ENCODE data around the gene TTC23. TPM values are rescaled to one million over a fixed set of nuclear protein-coding genes. Genes with fewer than 3 reads are reported as not detected.
"Not testable (repeated sequence)": the region's sequence is repeated elsewhere in the genome, so short reads cannot be mapped to it uniquely, and the experiment has no call there.

Gene TTC23
- total RNA-seq, 1 donor from 2014 or later: 23.1 TPM

DNA sequence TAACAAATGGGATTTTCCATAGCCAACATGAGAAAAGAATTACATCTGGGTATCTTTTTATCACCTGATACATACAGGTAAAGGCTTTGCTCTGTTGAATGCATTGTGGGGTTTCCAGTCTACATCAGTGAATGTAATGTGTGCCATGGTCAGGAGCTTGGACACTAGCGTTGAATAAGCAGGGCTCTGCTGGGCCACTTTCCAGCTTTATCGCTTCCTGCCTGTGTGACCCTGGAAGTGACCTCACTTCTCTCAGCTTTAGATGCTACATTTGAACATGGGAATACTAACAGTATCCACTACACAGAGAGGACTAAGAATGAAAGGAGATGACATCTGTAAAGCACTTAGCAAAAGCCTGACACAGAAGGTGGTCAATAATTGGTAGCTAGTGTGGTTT is 40.1 kb downstream of the TTC23 start:
- H3K36me3 Mint-ChIP-seq (ENCODE audit: unreplicated experiment): peaks cover 32% of the 10 kb centered on the region
- H3K4me1 Mint-ChIP-seq (ENCODE audit: unreplicated experiment): peaks cover 4% of the 10 kb centered on the region
- DNase-seq (ENCODE audit: extremely low spot score, unreplicated experiment): no peak
- H3K27ac Mint-ChIP-seq (ENCODE audit: unreplicated experiment): no peak overlapping the region
- no peaks in the 10 kb centered on the region for H3K27me3 Mint-ChIP-seq (ENCODE audit: unreplicated experiment)
- H3K9me3 Mint-ChIP-seq (ENCODE audit: unreplicated experiment): peaks cover 13% of the 10 kb centered on the region
- TF ChIP-seq CTCF (IDR thresholded peaks at IDR 0.05): no peak
- no peak overlapping the region for H3K4me3 Mint-ChIP-seq (ENCODE audit: unreplicated experiment)

- Mint-ChIP-seq H3K27ac (ENCODE audit: unreplicated experiment) (no peak overlapping the region), H3K27me3 (ENCODE audit: unreplicated experiment) (no peaks in the 10 kb centered on the region), H3K9me3 (ENCODE audit: unreplicated experiment) (peaks cover 13% of the 10 kb centered on the region), H3K4me3 (ENCODE audit: unreplicated experiment) (no peak overlapping the region), H3K36me3 (ENCODE audit: unreplicated experiment) (peaks cover 32% of the 10 kb centered on the region), H3K4me1 (ENCODE audit: unreplicated experiment) (peaks cover 4% of the 10 kb centered on the region)
- TF ChIP-seq CTCF (IDR thresholded peaks at IDR 0.05): no peak
- no peak for DNase-seq (ENCODE audit: extremely low spot score, unreplicated experiment)
Observed at GRCh38 chr15:99207672-99208071, 41.7 kb downstream of the TTC23 start.

- DNase-seq (ENCODE audit: extremely low spot score, unreplicated experiment): no peak
- no peak for TF ChIP-seq CTCF (IDR thresholded peaks at IDR 0.05)
- peaks cover 34% of the 10 kb centered on the region for H3K36me3 Mint-ChIP-seq (ENCODE audit: unreplicated experiment)
- no peak overlapping the region for H3K27ac Mint-ChIP-seq (ENCODE audit: unreplicated experiment)
- H3K4me1 Mint-ChIP-seq (ENCODE audit: unreplicated experiment): no peaks in the 10 kb centered on the region
- no peaks in the 10 kb centered on the region for H3K27me3 Mint-ChIP-seq (ENCODE audit: unreplicated experiment)
- no peak overlapping the region for H3K4me3 Mint-ChIP-seq (ENCODE audit: unreplicated experiment)
- peaks cover 13% of the 10 kb centered on the region for H3K9me3 Mint-ChIP-seq (ENCODE audit: unreplicated experiment)
Observed at GRCh38 chr15:99202176-99202552, 47.2 kb downstream of the TTC23 start.

DNA sequence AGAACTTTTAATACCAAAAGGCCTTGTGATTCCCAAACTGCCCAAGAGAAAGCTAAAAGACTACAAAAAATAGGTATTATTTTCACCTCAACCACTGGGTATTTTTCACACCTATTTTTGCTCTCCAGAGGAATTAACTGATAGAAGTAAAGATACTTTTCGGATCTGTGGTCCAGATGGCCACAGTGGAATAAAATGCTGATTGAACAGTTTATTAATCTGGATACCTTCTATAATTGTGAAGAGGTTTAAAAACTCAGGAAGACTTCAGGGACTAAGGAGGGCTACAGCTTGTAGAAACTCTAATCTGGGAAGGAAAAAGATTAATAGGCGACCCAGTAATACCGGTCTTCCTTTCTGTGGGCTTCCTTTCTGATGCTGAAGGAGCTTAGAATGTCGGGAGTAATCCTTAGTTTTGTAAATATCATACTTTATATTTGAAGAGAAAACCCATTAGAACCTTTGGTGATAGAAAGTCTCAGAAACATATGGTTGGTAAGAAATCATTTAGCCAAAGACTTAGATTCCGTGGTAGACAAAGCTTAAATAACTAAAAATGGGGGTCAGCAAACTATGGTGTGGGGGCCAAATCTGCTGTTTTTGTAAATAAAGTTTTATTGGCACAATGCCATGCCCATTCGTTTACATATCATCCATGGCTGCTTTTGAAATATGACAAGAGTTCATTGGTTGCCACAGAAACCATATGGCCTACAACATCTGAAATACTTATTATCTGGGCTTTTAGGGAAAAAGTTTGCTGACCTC is 47.8 kb downstream of the TTC23 start:
- no peak for TF ChIP-seq CTCF (IDR thresholded peaks at IDR 0.05)
- no peak for DNase-seq (ENCODE audit: extremely low spot score, unreplicated experiment)
- Mint-ChIP-seq H3K9me3 (ENCODE audit: unreplicated experiment) (peaks cover 10% of the 10 kb centered on the region), H3K4me3 (ENCODE audit: unreplicated experiment) (no peak overlapping the region), H3K27ac (ENCODE audit: unreplicated experiment) (no peak overlapping the region), H3K36me3 (ENCODE audit: unreplicated experiment) (peaks cover 33% of the 10 kb centered on the region), H3K27me3 (ENCODE audit: unreplicated experiment) (no peaks in the 10 kb centered on the region), H3K4me1 (ENCODE audit: unreplicated experiment) (no peaks in the 10 kb centered on the region)

DNA sequence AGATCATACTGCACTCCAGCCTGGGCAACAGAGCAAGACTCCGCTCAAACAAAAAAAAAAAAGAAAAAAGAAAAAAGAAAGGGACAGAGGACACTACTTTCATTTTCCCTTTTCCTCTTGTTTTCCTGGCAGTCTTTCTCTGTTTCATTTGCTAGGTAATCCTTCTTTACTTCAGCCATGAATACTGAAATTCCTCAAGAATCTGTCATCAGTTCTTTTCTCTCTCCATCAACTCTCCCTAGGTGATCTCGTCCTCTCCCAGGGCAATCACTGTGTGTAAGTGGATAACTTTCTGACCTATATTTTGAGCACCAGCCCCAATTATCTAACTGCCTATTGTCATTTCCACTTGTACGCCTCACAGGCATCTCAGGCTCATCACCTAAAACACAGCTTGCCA is 51.5 kb downstream of the TTC23 start:
- H3K27me3 Mint-ChIP-seq (ENCODE audit: unreplicated experiment): no peaks in the 10 kb centered on the region
- no peak overlapping the region for H3K4me3 Mint-ChIP-seq (ENCODE audit: unreplicated experiment)
- peaks cover 42% of the 10 kb centered on the region for H3K36me3 Mint-ChIP-seq (ENCODE audit: unreplicated experiment)
- no peak for TF ChIP-seq CTCF (IDR thresholded peaks at IDR 0.05)
- no peak for DNase-seq (ENCODE audit: extremely low spot score, unreplicated experiment)
- no peaks in the 10 kb centered on the region for H3K9me3 Mint-ChIP-seq (ENCODE audit: unreplicated experiment)
- no peak overlapping the region for H3K27ac Mint-ChIP-seq (ENCODE audit: unreplicated experiment)
- no peaks in the 10 kb centered on the region for H3K4me1 Mint-ChIP-seq (ENCODE audit: unreplicated experiment)

GRCh38 chr15:99192181-99192580 is 57.2 kb downstream of the TTC23 start:
- not testable (repeated sequence) for DNase-seq (ENCODE audit: extremely low spot score, unreplicated experiment); H3K27ac Mint-ChIP-seq (ENCODE audit: unreplicated experiment); H3K27me3 Mint-ChIP-seq (ENCODE audit: unreplicated experiment); H3K9me3 Mint-ChIP-seq (ENCODE audit: unreplicated experiment); H3K4me3 Mint-ChIP-seq (ENCODE audit: unreplicated experiment)
- H3K4me1 Mint-ChIP-seq (ENCODE audit: unreplicated experiment): peaks cover 11% of the 10 kb centered on the region
- H3K36me3 Mint-ChIP-seq (ENCODE audit: unreplicated experiment): peaks cover 62% of the 10 kb centered on the region
